ENCODE results near the gene ETFA.

GRCh38 chr15:76258460-76258859, 52.8 kb downstream of the ETFA start:
- no peak for TF ChIP-seq EZH2 (IDR thresholded peaks at IDR 0.05; ENCODE audit: borderline replicate concordance)
- TF ChIP-seq CTCF (IDR thresholded peaks at IDR 0.05; ENCODE audit: poor library complexity) = no peak

All from hepatocyte (in vitro differentiated cells).